ENCODE results near the gene SPAG4. TPM values are rescaled to one million over a fixed set of nuclear protein-coding genes. Genes with fewer than 3 reads are reported as not detected.

The SPAG4 gene
- total RNA-seq, 4 donors from 2014 or later = 2.3 to 6.6 (median 5.5) TPM

- H3K27me3 ChIP-seq = no peaks in the 10 kb centered on the region
- H3K36me3 ChIP-seq = no peaks in the 10 kb centered on the region
- 1 to 2% methylated on average over 21 to 57 of the region's 103 CpGs for WGBS, 2 donors
- no peaks in the 10 kb centered on the region for H3K9me3 ChIP-seq
- H3K4me1 ChIP-seq = peaks cover 16 to 18% of the 10 kb centered on the region in 2 donors
- intact Hi-C loops (cut with DNase I) = no loop called here
- DNase-seq = peak; percentile 62 to 73
- H3K27ac ChIP-seq = no peak overlapping the region
- peak overlapping the region in 1 of 3 donors; percentile 34 for H3K4me3 ChIP-seq (replicated peaks in 1 of 3)
- TF ChIP-seq CTCF (IDR thresholded peaks at IDR 0.05) (peak in 3 of 6 experiments; percentile 34 to 57 (median 41)), POLR2A (IDR thresholded peaks at IDR 0.05) (no peak)
Measured at GRCh38 chr20:35600993-35601973, 14.3 kb upstream of the SPAG4 start.

DNA sequence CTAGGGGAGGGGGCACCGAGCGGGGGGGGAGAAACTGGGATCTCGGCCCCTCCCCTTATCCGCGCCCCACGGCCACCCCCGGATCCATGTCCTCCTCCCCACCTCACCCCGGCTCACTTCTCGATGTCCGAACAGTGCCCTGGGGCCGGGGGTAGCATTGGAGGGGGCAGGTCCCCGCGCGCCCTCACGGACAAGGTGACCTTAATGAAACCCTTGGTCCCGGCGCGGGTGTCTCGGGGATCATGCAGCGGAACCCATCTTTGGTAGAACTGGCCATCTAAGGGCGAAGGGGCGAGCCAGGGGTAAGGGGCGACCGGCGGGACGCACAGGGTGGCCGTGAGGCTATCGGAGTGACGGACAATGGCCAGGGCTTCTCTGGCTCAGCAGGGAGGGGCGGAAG is 13.6 kb upstream of the SPAG4 start:
- H3K4me3 ChIP-seq (replicated peaks in 1 of 3) = peak overlapping the region in 1 of 3 donors; percentile 34
- peaks cover 16 to 18% of the 10 kb centered on the region in 2 donors for H3K4me1 ChIP-seq
- H3K27ac ChIP-seq = no peak overlapping the region
- H3K9me3 ChIP-seq = no peaks in the 10 kb centered on the region
- intact Hi-C loops (cut with DNase I) = no loop called here
- no peaks in the 10 kb centered on the region for H3K27me3 ChIP-seq
- TF ChIP-seq POLR2A (IDR thresholded peaks at IDR 0.05) (no peak), CTCF (IDR thresholded peaks at IDR 0.05) (no peak)
- WGBS, 2 donors = 28 to 35% methylated on average over 8 to 19 of the region's 30 CpGs
- H3K36me3 ChIP-seq = no peaks in the 10 kb centered on the region
- no peak for DNase-seq

GRCh38 chr20:35602851-35603495 is 12.7 kb upstream of the SPAG4 start:
- Histone ChIP-seq H3K4me3 (replicated peaks in 1 of 3) (no peak overlapping the region), H3K4me1 (peaks cover 16 to 18% of the 10 kb centered on the region in 2 donors), H3K9me3 (no peaks in the 10 kb centered on the region), H3K36me3 (no peaks in the 10 kb centered on the region), H3K27ac (no peak overlapping the region), H3K27me3 (no peaks in the 10 kb centered on the region)
- DNase-seq = no peak
- WGBS, 2 donors = 89 to 95% methylated on average over 15 of the region's 15 CpGs
- intact Hi-C loops (cut with DNase I) = no loop called here
- TF ChIP-seq CTCF (IDR thresholded peaks at IDR 0.05) (no peak), POLR2A (IDR thresholded peaks at IDR 0.05) (no peak)

GRCh38 chr20:35603695-35604448 is 11.8 kb upstream of the SPAG4 start:
- Histone ChIP-seq H3K27me3 (no peaks in the 10 kb centered on the region), H3K4me3 (replicated peaks in 1 of 3) (no peak overlapping the region), H3K9me3 (no peaks in the 10 kb centered on the region), H3K27ac (no peak overlapping the region), H3K4me1 (peaks cover 16 to 18% of the 10 kb centered on the region in 2 donors), H3K36me3 (no peaks in the 10 kb centered on the region)
- TF ChIP-seq CTCF (IDR thresholded peaks at IDR 0.05) (no peak), POLR2A (IDR thresholded peaks at IDR 0.05) (no peak)
- DNase-seq = no peak
- intact Hi-C loops (cut with DNase I) = no loop called here
- 88 to 94% methylated on average over 11 of the region's 11 CpGs for WGBS, 2 donors
